ENCODE measurements around the gene SSH3. TPM values are rescaled to one million over a fixed set of nuclear protein-coding genes. Genes with fewer than 3 reads are reported as not detected.

SSH3 gene
- total RNA-seq, 1 experiment from 2014 or later = 57.8 TPM

DNA sequence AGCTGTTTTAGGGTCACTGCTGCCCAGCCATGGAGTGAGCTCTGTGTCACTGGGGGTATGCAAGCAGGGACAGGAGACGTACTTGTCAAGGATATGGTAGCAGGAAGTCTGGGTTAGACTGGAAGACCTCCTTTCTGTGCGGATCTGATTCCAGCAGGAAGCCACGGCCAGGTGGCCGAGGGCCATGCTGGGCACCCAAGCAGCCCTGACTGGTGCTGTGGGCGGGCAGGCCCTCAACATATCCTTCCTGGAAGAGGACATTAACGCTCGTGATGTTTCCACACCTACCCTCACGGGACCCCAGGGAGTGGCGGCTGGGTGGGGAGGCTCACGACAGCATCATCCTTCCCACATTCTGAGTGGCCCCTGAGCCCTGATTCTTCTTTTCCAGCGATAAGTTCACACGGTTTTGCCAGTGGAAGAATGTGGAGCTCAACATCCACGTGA, 23.0 kb upstream of the SSH3 start (continued):
- TF ChIP-seq REST (IDR thresholded peaks at IDR 0.05; ENCODE audit: low read depth) = no peak
- TF ChIP-seq FOSL1 (IDR thresholded peaks at IDR 0.05; ENCODE audit: low read depth) = no peak
- TF ChIP-seq, protein P1, sequence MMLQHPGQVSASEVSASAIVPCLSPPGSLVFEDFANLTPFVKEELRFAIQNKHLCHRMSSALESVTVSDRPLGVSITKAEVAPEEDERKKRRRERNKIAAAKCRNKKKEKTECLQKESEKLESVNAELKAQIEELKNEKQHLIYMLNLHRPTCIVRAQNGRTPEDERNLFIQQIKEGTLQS (IDR thresholded peaks at IDR 0.05) = no peak

DNA sequence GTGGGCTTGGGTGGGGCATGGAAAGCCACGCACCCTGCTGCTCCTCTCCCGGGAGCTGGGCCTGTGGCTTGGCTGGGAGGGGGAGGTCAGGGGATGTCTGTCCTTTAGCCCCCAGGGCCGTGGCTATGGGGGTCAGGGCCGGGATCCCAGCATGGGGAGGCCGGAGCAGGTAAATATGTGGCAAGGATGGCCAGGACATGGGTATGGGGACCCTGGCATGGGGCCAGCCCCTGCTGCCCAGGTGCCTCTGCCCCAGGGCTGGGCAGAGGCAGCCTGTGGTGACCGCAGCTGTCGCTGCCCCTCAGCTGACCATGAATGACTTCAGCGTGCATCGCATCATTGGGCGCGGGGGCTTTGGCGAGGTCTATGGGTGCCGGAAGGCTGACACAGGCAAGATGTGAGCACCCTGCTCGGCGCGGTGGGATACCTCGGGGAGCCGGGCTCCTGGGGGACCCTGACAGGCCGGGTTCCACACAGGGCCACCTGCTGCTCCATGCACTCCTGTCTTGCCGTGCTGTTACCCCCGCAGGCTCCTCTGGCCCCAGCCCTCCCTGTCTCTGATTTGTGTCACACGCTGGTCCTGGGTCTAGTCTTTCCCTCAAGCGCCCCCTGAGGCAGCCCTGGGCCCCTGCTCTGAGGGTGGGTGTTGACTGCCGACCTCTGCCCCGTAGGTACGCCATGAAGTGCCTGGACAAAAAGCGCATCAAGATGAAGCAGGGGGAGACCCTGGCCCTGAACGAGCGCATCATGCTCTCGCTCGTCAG, 22.4 kb upstream of the SSH3 start:
- TF ChIP-seq SRF (IDR thresholded peaks at IDR 0.05; ENCODE audit: low read depth) (no peak), ZNF274 (IDR thresholded peaks at IDR 0.05; ENCODE audit: low read depth, low read length) (no peak)
- H2AFZ ChIP-seq (ENCODE audit: low read depth, low read length, poor library complexity, severe bottlenecking) = no peak overlapping the region
- H3K9ac ChIP-seq (ENCODE audit: low read length) = no peak overlapping the region
- H3K4me2 ChIP-seq (ENCODE audit: low read length) = no peak overlapping the region
- ChIA-PET POLR2A (no interaction called here), RAD21 (ENCODE audit: low non-redundant PET in 1 of 2, low total read pairs in 2 of 2, uncharacterized antibody in 2 of 2, unreplicated experiment in 2 of 2) (interaction anchor here in 1 of 2 experiments (0.6 kb wide), 1 partner anchor 22 kb away, joined by 3 read pairs; the partner anchor contains the start of gene SSH3), CTCF (no interaction called here)
- no peak for DNase-seq (ENCODE audit: low read depth, low spot score)
- H4K20me1 ChIP-seq (ENCODE audit: insufficient read depth) = no peaks in the 10 kb centered on the region
- no TSS peak for BruUV-seq (replicated peaks)
- no peak for ATAC-seq
- no peak overlapping the region for H3K4me3 ChIP-seq (replicated peaks in 1 of 2; ENCODE audit: low read depth in 1 of 2, low read length in 2 of 2)
- no peaks in the 10 kb centered on the region for H3K9me3 ChIP-seq (ENCODE audit: control insufficient read depth in 1 of 2, insufficient read depth in 1 of 2, low read depth in 1 of 2, low read length in 2 of 2)
- intact Hi-C loops (cut with micrococcal nuclease) = no loop called here
- peaks cover 27 to 49% of the 10 kb centered on the region in 2 experiments for H3K36me3 ChIP-seq (ENCODE audit: control insufficient read depth in 1 of 2, insufficient read depth in 2 of 2, low read length in 2 of 2)
- no peaks in the 10 kb centered on the region for H3K27me3 ChIP-seq (ENCODE audit: insufficient read depth, low read length)
- H3K9me2 ChIP-seq (ENCODE audit: insufficient read depth) = no peaks in the 10 kb centered on the region
- H3K4me1 ChIP-seq (ENCODE audit: control insufficient read depth in 1 of 2, insufficient read depth in 2 of 2, low read length in 2 of 2) = peaks cover 4 to 19% of the 10 kb centered on the region in 2 experiments
- H3K27ac ChIP-seq (ENCODE audit: low read depth, low read length) = no peak overlapping the region
- H3K79me2 ChIP-seq (ENCODE audit: insufficient read depth, low read length) = peaks cover 25% of the 10 kb centered on the region

Data from HCT116 (cell line).